Measurements from ENCODE around the gene IMMP2L. TPM values are rescaled to one million over a fixed set of nuclear protein-coding genes. Genes with fewer than 3 reads are reported as not detected.

Gene IMMP2L
- total RNA-seq, 1 donor from 2014 or later = 21.5 TPM

DNA sequence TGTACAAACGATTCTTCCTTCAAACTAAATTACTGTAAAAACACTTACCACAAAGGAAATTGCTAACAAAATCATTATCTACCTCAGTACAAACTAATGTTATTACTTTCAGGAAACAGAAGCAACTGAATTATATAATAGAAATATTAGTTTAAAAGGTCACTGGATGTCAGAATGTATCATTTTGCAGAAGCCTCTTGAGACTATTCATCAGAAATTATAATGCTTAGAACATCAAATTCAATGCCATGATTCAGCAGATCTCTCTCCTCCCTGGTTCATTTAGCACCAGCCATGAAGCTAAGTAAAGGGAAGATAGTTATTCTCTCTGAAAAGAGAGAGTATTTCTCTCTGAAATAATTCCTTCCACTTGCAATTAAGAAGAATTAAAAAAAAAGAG is 223.3 kb downstream of the IMMP2L start:
- Mint-ChIP-seq H3K36me3 (peaks cover 3% of the 10 kb centered on the region), H3K27ac (no peak overlapping the region), H3K27me3 (ENCODE audit: insufficient read depth, low read depth) (no peaks in the 10 kb centered on the region), H3K4me3 (no peak overlapping the region), H3K9me3 (peaks cover 12% of the 10 kb centered on the region), H3K4me1 (no peaks in the 10 kb centered on the region)
- Histone ChIP-seq H4K20me1 (ENCODE audit: low read depth) (no peaks in the 10 kb centered on the region), H3K9me3 (ENCODE audit: low read depth) (peaks cover 4% of the 10 kb centered on the region), H3F3A (ENCODE audit: low read depth) (no peaks in the 10 kb centered on the region), H3K4me2 (no peak overlapping the region), H3K36me3 (no peaks in the 10 kb centered on the region), H3K27me3 (no peaks in the 10 kb centered on the region), H3K79me2 (ENCODE audit: low read depth) (no peaks in the 10 kb centered on the region), H3K4me1 (no peaks in the 10 kb centered on the region), H3K4me3 (no peak overlapping the region), H2AFZ (replicated peaks) (no peak overlapping the region), H3K27ac (no peak overlapping the region), H3K9ac (no peak overlapping the region)
- DNase-seq (ENCODE audit: low spot score) = no peak
- TF ChIP-seq EZH2phosphoT487 (IDR thresholded peaks at IDR 0.05) = no peak
- TF ChIP-seq, protein P1, sequence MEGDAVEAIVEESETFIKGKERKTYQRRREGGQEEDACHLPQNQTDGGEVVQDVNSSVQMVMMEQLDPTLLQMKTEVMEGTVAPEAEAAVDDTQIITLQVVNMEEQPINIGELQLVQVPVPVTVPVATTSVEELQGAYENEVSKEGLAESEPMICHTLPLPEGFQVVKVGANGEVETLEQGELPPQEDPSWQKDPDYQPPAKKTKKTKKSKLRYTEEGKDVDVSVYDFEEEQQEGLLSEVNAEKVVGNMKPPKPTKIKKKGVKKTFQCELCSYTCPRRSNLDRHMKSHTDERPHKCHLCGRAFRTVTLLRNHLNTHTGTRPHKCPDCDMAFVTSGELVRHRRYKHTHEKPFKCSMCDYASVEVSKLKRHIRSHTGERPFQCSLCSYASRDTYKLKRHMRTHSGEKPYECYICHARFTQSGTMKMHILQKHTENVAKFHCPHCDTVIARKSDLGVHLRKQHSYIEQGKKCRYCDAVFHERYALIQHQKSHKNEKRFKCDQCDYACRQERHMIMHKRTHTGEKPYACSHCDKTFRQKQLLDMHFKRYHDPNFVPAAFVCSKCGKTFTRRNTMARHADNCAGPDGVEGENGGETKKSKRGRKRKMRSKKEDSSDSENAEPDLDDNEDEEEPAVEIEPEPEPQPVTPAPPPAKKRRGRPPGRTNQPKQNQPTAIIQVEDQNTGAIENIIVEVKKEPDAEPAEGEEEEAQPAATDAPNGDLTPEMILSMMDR (IDR thresholded peaks at IDR 0.05) = no peak
- no peak for TF ChIP-seq EZH2 (IDR thresholded peaks at IDR 0.05)

DNA sequence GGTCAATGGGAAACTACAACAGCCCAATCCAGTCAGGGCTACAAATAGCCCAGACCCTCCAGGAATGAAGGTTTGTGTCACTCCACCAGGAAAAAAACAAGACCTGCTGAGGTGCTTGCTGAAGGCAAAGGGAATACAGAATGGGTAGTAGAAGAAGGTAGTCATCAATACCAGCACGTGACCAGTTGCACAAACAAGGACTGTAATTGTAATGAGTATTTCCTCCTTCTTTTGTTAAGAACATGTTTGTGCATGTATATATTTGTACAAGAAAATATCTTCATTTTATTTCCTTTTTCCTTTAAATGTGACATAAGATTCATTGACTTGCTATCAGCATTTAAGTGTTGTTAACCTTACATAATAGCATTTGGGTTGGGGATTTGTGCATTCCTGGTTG is 229.3 kb downstream of the IMMP2L start:
- Mint-ChIP-seq H3K27ac (no peak overlapping the region), H3K4me1 (no peaks in the 10 kb centered on the region), H3K27me3 (ENCODE audit: insufficient read depth, low read depth) (peaks cover 2% of the 10 kb centered on the region), H3K4me3 (no peak overlapping the region), H3K36me3 (no peaks in the 10 kb centered on the region), H3K9me3 (no peaks in the 10 kb centered on the region)
- H2AFZ ChIP-seq (replicated peaks) = no peak overlapping the region
- no peaks in the 10 kb centered on the region for H3K4me1 ChIP-seq
- no peaks in the 10 kb centered on the region for H3K9me3 ChIP-seq (ENCODE audit: low read depth)
- no peaks in the 10 kb centered on the region for H3K27me3 ChIP-seq
- H3K79me2 ChIP-seq (ENCODE audit: low read depth) = no peaks in the 10 kb centered on the region
- DNase-seq (ENCODE audit: low spot score) = no peak
- H3K36me3 ChIP-seq = no peaks in the 10 kb centered on the region
- H3K27ac ChIP-seq = no peak overlapping the region
- no peaks in the 10 kb centered on the region for H4K20me1 ChIP-seq (ENCODE audit: low read depth)
- no peaks in the 10 kb centered on the region for H3F3A ChIP-seq (ENCODE audit: low read depth)
- H3K4me2 ChIP-seq = no peak overlapping the region
- no peak overlapping the region for H3K4me3 ChIP-seq
- H3K9ac ChIP-seq = no peak overlapping the region
- TF ChIP-seq EZH2 (IDR thresholded peaks at IDR 0.05) (no peak), EZH2phosphoT487 (IDR thresholded peaks at IDR 0.05) (no peak)
- TF ChIP-seq, protein P1 (IDR thresholded peaks at IDR 0.05) = no peak

DNA sequence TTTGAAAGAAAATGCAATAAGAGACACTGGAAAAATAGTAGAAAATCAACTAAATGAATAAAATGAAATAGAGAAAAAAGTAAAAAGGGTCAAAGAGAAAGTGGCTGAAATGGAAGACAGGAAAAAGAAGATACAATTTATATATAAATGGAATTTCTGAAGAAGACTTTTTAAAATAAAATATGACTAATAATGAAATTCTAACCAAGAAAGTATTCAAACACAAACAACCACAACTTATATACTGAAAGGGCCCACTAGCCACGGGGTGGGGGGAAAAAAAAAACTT is 232.1 kb downstream of the IMMP2L start:
- no peaks in the 10 kb centered on the region for H3K27me3 ChIP-seq
- Mint-ChIP-seq H3K27me3 (ENCODE audit: insufficient read depth, low read depth) (peaks cover 2% of the 10 kb centered on the region), H3K27ac (no peak overlapping the region), H3K36me3 (no peaks in the 10 kb centered on the region), H3K4me3 (no peak overlapping the region), H3K9me3 (no peaks in the 10 kb centered on the region), H3K4me1 (no peaks in the 10 kb centered on the region)
- no peaks in the 10 kb centered on the region for H3K4me1 ChIP-seq
- no peaks in the 10 kb centered on the region for H3K9me3 ChIP-seq (ENCODE audit: low read depth)
- H2AFZ ChIP-seq (replicated peaks) = no peak overlapping the region
- H3K27ac ChIP-seq = no peak overlapping the region
- no peaks in the 10 kb centered on the region for H3K79me2 ChIP-seq (ENCODE audit: low read depth)
- H3K4me3 ChIP-seq = no peak overlapping the region
- no peak overlapping the region for H3K9ac ChIP-seq
- no peak for DNase-seq (ENCODE audit: low spot score)
- no peaks in the 10 kb centered on the region for H3F3A ChIP-seq (ENCODE audit: low read depth)
- H3K36me3 ChIP-seq = no peaks in the 10 kb centered on the region
- TF ChIP-seq EZH2phosphoT487 (IDR thresholded peaks at IDR 0.05) = no peak
- TF ChIP-seq, protein P1 (IDR thresholded peaks at IDR 0.05) = no peak
- H3K4me2 ChIP-seq = no peak overlapping the region
- H4K20me1 ChIP-seq (ENCODE audit: low read depth) = no peaks in the 10 kb centered on the region
